ENCODE results near the gene CDCA5. TPM values are rescaled to one million over a fixed set of nuclear protein-coding genes. Genes with fewer than 3 reads are reported as not detected.

The CDCA5 gene
- total RNA-seq, 1 donor from 2014 or later, result 14.8 TPM

DNA sequence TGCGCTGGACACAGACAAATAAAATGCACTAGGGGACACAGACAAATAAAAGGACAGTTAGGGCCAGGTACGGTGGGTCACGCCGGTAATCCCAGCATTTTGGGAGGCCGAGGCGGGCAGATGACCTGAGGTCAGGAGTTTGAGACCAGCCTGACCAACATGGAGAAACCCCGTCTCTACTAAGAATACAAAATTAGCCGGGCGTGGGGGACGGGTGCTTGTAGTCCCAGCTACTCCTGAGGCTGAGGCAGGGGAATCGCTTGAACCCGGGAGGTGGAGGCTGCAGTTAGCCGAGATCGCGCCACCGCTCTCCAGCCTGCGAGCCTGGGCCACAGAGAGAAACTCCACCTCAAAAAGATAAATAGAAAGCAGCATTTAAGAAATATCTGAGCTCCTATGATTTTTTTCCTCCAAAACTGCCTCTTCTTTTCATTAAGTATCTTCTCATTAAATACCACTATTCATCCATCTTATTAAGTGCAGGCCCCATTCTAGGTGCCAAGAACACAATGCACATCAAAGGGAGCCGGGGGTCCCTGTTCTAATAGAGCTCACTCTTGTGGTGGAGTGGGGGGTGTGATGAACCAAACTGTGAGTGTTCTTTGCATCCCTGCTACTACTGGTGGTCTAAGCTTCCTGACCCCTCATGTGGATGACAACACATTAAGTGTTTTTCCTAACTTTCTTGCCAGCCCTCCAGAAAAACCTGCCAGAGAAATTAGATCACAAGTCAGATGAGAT is 34.4 kb upstream of the CDCA5 start:
- H3K27ac Mint-ChIP-seq (ENCODE audit: unreplicated experiment), result peak overlapping the region; percentile 77
- TF ChIP-seq, protein P1, sequence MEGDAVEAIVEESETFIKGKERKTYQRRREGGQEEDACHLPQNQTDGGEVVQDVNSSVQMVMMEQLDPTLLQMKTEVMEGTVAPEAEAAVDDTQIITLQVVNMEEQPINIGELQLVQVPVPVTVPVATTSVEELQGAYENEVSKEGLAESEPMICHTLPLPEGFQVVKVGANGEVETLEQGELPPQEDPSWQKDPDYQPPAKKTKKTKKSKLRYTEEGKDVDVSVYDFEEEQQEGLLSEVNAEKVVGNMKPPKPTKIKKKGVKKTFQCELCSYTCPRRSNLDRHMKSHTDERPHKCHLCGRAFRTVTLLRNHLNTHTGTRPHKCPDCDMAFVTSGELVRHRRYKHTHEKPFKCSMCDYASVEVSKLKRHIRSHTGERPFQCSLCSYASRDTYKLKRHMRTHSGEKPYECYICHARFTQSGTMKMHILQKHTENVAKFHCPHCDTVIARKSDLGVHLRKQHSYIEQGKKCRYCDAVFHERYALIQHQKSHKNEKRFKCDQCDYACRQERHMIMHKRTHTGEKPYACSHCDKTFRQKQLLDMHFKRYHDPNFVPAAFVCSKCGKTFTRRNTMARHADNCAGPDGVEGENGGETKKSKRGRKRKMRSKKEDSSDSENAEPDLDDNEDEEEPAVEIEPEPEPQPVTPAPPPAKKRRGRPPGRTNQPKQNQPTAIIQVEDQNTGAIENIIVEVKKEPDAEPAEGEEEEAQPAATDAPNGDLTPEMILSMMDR (IDR thresholded peaks at IDR 0.05; ENCODE audit: unreplicated experiment), result peak; percentile 52
- H3K4me3 Mint-ChIP-seq (ENCODE audit: unreplicated experiment), result peak overlapping the region; percentile 87
- H3K9me3 Mint-ChIP-seq (ENCODE audit: unreplicated experiment), result no peaks in the 10 kb centered on the region
- peaks cover 29% of the 10 kb centered on the region for H3K27me3 Mint-ChIP-seq (ENCODE audit: unreplicated experiment)
- peaks cover 27% of the 10 kb centered on the region for H3K4me1 Mint-ChIP-seq (ENCODE audit: unreplicated experiment)
- DNase-seq (ENCODE audit: low spot score), result no peak
- peaks cover 34% of the 10 kb centered on the region for H3K36me3 Mint-ChIP-seq (ENCODE audit: low read depth, unreplicated experiment)

DNA sequence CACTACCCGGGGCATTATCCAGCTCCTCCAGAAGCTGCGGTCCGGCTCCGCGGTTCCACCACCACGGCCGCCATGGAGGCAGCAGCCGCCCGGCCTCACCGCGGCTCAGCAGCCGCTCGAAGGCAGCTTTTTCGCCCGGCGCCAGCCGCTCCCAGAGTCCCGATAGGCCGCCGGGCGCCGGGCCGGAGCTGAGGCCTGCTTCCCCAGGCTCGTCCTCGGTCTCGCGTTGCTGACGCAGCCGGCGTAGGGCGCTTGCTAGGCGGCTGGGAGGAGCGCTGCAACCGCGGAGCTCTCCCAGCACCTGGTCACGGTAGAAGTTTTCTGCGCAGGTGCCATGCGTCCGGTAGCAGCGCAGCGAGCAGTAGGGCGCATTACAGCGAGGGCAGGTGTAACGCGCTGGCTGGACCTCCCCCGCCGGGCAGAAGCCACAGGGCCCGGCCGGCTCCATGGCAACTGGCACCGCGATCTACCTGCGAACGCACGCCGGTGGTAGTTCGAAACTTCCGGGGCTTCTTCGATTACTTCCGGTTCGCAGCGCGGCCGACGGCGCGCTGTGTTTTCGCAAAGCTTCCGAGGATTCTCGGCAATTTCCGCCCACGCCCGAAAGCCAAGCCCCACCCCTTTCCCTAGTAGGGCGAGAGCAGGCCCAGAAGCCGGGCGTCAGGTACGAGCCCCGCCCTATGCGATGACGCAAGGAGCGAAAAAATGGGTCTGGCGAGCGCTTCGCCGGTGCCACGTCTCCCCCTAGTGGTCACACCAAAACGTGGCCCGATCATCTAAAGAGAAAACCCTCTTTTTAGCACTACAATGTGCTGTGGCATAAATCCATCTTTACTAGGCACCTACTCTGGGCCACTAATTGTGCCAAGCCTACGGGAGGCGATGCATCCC is 33.6 kb upstream of the CDCA5 start, which contains the start of gene ZNHIT2:
Gene ZNHIT2, minus strand, starts transcription at position 496 of the 891 bp plus-strand sequence. Its CDS starts 48 bp downstream, at position 448.
- no peaks in the 10 kb centered on the region for H3K9me3 Mint-ChIP-seq (ENCODE audit: unreplicated experiment)
- H3K4me3 Mint-ChIP-seq (ENCODE audit: unreplicated experiment), result peak within 1 kb of the TSS; percentile 88
- TF ChIP-seq, protein P1 (IDR thresholded peaks at IDR 0.05; ENCODE audit: unreplicated experiment), result peak; percentile 95
- H3K36me3 Mint-ChIP-seq (ENCODE audit: low read depth, unreplicated experiment), result peaks cover 35% of the 10 kb centered on the region
- peaks cover 28% of the 10 kb centered on the region for H3K4me1 Mint-ChIP-seq (ENCODE audit: unreplicated experiment)
- H3K27ac Mint-ChIP-seq (ENCODE audit: unreplicated experiment), result peak within 1 kb of the TSS; percentile 77
- DNase-seq (ENCODE audit: low spot score), result peak; percentile 98
- peaks cover 32% of the 10 kb centered on the region for H3K27me3 Mint-ChIP-seq (ENCODE audit: unreplicated experiment)

DNA sequence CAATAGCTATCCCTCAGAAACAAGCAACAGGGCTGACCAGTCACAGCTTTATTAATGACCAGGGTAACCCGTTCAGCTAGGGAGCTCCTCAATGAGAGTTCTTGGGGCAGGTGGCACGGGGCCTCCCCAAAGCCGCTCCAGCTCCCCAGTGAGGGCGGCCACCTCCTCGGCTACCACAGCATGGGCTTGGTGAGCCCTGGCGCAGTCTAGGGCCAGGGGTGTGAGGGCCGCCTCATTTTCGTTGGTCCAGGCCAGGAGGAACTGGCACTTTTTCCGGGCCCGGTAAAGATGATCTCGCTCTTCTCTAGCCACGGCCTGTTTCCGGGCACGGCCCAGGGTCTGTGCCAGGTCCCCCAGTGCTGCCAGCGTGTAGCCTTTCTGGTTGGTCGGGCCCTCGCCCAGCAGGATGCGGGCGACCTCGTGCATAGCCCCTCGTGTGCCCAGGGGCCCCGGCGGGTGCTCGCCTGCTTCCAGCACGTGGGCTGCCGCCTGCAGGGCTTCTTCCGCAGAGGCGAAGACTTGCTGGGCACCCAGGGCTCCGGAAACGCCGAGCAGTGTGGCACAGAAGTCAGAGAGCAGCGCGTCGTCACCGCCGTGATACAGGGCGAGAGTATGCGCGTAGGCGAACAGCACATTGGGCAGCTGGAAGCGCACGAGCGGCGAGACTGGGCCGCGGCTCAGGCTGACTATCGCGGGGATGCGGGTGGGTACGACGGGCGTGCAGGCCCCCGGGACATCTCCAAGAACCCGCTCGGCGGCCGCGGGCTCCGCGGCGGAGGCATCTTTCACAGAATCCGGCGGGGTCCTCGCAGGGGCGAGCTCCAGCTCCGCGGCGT is 32.7 kb upstream of the CDCA5 start:
- DNase-seq (ENCODE audit: low spot score), result peak; percentile 34
- peaks cover 32% of the 10 kb centered on the region for H3K36me3 Mint-ChIP-seq (ENCODE audit: low read depth, unreplicated experiment)
- H3K9me3 Mint-ChIP-seq (ENCODE audit: unreplicated experiment), result no peaks in the 10 kb centered on the region
- TF ChIP-seq, protein P1 (IDR thresholded peaks at IDR 0.05; ENCODE audit: unreplicated experiment), result no peak
- H3K27me3 Mint-ChIP-seq (ENCODE audit: unreplicated experiment), result peaks cover 28% of the 10 kb centered on the region
- H3K4me1 Mint-ChIP-seq (ENCODE audit: unreplicated experiment), result peaks cover 20% of the 10 kb centered on the region
- peak overlapping the region; percentile 88 for H3K4me3 Mint-ChIP-seq (ENCODE audit: unreplicated experiment)
- no peak overlapping the region for H3K27ac Mint-ChIP-seq (ENCODE audit: unreplicated experiment)

DNA sequence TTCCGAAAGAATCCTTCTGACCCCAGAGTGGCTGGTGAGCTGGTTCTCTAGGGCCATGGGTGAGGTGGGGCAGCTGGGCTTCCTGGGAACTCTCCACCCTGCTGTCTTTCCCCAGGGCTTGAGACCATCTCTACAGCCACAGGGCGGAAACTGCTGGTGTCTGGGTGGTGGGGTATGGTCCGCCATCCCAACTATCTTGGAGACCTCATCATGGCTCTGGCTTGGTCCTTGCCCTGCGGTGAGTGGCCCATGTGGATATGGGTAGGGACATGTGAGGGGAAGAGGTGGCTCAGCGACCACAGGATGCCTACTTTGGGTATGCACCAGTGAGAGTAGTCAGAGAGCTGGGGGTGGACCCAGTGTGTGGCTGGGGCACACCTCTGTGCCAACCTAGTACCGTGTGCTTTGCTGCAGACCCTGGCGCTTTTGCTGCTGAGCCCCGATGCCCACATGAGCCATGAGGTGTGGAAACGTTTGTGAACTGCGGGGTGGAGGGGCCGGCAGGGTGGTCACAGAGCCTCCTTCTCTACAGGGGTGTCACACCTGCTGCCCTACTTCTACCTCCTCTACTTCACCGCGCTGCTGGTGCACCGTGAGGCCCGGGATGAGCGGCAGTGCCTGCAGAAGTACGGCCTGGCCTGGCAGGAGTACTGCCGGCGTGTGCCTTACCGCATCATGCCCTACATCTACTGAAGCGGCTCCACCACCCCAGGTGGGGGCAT is 31.7 kb upstream of the CDCA5 start:
- TF ChIP-seq, protein P1 (IDR thresholded peaks at IDR 0.05; ENCODE audit: unreplicated experiment), result no peak
- Mint-ChIP-seq H3K4me3 (ENCODE audit: unreplicated experiment) (peak overlapping the region; percentile 62), H3K4me1 (ENCODE audit: unreplicated experiment) (peaks cover 14% of the 10 kb centered on the region), H3K27ac (ENCODE audit: unreplicated experiment) (no peak overlapping the region), H3K36me3 (ENCODE audit: low read depth, unreplicated experiment) (peaks cover 29% of the 10 kb centered on the region), H3K9me3 (ENCODE audit: unreplicated experiment) (no peaks in the 10 kb centered on the region), H3K27me3 (ENCODE audit: unreplicated experiment) (peaks cover 28% of the 10 kb centered on the region)
- DNase-seq (ENCODE audit: low spot score), result no peak
